H1 (cell line): ENCODE results near the gene RETREG3. TPM values are rescaled to one million over a fixed set of nuclear protein-coding genes. Genes with fewer than 3 reads are reported as not detected.
A peak's percentile ranks its signal among the peaks of the same experiment; 100 is the strongest.

ENCODE experiments used
- CTCF ChIA-PET: fragments of 300-600 bp; sonication (Branson Sonifier 250); formaldehyde crosslinking; loops from one replicate; lab custom pipeline; 2021; ENCODE audit not compliant: partially characterized antibody; lab: Charles Lee
- POLR2A ChIA-PET: fragments of 300-600 bp; sonication (Branson Sonifier 250); formaldehyde crosslinking; loops from one replicate; lab custom pipeline; 2021; ENCODE audit warnings: inconsistent platforms; ENCODE audit not compliant: partially characterized antibody; lab: Charles Lee
- DNase-seq, 2 experiments: peaks; one replicate each; pipeline versions ENCODE4 v3.0.0 to v3.0.0-alpha.2; 2010 to 2022; ENCODE audit warnings: low spot score in 2 of 2, low read depth in 1 of 2, mixed read lengths in 1 of 2
- FAIRE-seq: peaks from 2 replicates; lab custom pipeline; 2011; peaks lifted over from hg19 to GRCh38; lab: Jason Lieb, UNC
- H2AFZ ChIP-seq: 2 replicates; pipeline ENCODE4 v1.8.1; 2012; ENCODE audit warnings: low read length, inconsistent platforms
- H2AK5ac ChIP-seq: 2 replicates; pipeline ENCODE4 v1.6.1; 2013; ENCODE audit warnings: low read depth, low read length
- H2BK120ac ChIP-seq: replicated peaks from 2 replicates; pipeline ENCODE3; 2013; ENCODE audit warnings: low read depth, low read length, inconsistent platforms
- H2BK12ac ChIP-seq: 2 replicates; pipeline ENCODE4 v1.6.1; 2013; ENCODE audit warnings: low read depth, low read length
- H2BK15ac ChIP-seq: 2 replicates; pipeline ENCODE4 v1.6.1; 2013; ENCODE audit warnings: low read length
- H2BK20ac ChIP-seq: 2 replicates; pipeline ENCODE4 v1.6.1; 2013; ENCODE audit warnings: low read length
- H2BK5ac ChIP-seq: 2 replicates; pipeline ENCODE4 v1.6.1; 2013; ENCODE audit warnings: low read depth, low read length
- H3K14ac ChIP-seq: 2 replicates; pipeline ENCODE4 v1.6.1; 2013; ENCODE audit warnings: inconsistent platforms; ENCODE audit not compliant: insufficient read length
- H3K18ac ChIP-seq: 2 replicates; pipeline ENCODE4 v1.6.1; 2013; ENCODE audit warnings: low read length; ENCODE audit errors: extremely low read depth
- H3K23ac ChIP-seq: 2 replicates; pipeline ENCODE4 v1.6.1; 2013; ENCODE audit warnings: inconsistent platforms; ENCODE audit not compliant: insufficient read length
- H3K23me2 ChIP-seq: 2 replicates; pipeline ENCODE4 v1.6.1; 2013; ENCODE audit warnings: low read depth, low read length
- H3K27ac ChIP-seq: 2 replicates; pipeline ENCODE4 v1.6.1; 2011; ENCODE audit warnings: low read depth, low read length, inconsistent platforms
- H3K27me3 ChIP-seq, 4 experiments: replicated peaks in 1 of 4; 1 replicate in 1 of 4; 2 replicates in 3 of 4; pipeline versions ENCODE4 v1.6.1 to v1.8.1; 2011 to 2013; ENCODE audit warnings: low read length in 3 of 4, mild to moderate bottlenecking in 3 of 4, inconsistent platforms in 2 of 4, mixed read lengths in 2 of 4, moderate library complexity in 1 of 4; ENCODE audit not compliant: control insufficient read depth in 3 of 4, insufficient read depth in 3 of 4; ENCODE audit errors: extremely low read depth in 1 of 4
- H3K36me3 ChIP-seq, 4 experiments: 2 replicates each; pipeline versions ENCODE4 v1.6.1 to v1.8.1; 2011 to 2013; ENCODE audit warnings: mild to moderate bottlenecking in 4 of 4, low read length in 3 of 4, moderate library complexity in 2 of 4, control low read depth in 1 of 4, inconsistent platforms in 1 of 4; ENCODE audit not compliant: insufficient read depth in 4 of 4, control insufficient read depth in 2 of 4
- H3K4ac ChIP-seq: replicated peaks from 2 replicates; pipeline ENCODE3; 2013; ENCODE audit warnings: low read length, low read depth, mixed read lengths, inconsistent platforms; ENCODE audit not compliant: insufficient read length
- H3K4me1 ChIP-seq, 4 experiments: replicated peaks in 1 of 4; 1 replicate in 1 of 4; 2 replicates in 3 of 4; pipeline versions ENCODE4 v1.6.1 to v1.8.1; 2011 to 2013; ENCODE audit warnings: low read length in 3 of 4, inconsistent platforms in 2 of 4, mixed read lengths in 1 of 4; ENCODE audit not compliant: insufficient read depth in 4 of 4, control insufficient read depth in 3 of 4
- H3K4me2 ChIP-seq, 2 experiments: 2 replicates each; pipeline versions ENCODE4 v1.6.1 to v1.8.1; 2011 to 2013; ENCODE audit warnings: low read depth in 2 of 2, low read length in 2 of 2, control low read depth in 1 of 2, inconsistent platforms in 1 of 2, mild to moderate bottlenecking in 1 of 2; ENCODE audit not compliant: insufficient read depth in 1 of 2
- H3K4me3 ChIP-seq, 4 experiments: fragments of 200-600, 300-600 bp in 1 of 4; sonication (generic), shearing (Covaris generic), sonication (Bioruptor Twin) in 1 of 4; 2 replicates each; pipeline versions ENCODE4 v1.5.1 to v1.8.1; 2011 to 2016; ENCODE audit warnings: low read length in 4 of 4, low read depth in 3 of 4, control low read depth in 2 of 4, inconsistent platforms in 2 of 4, mild to moderate bottlenecking in 2 of 4, mixed read lengths in 1 of 4, moderate library complexity in 1 of 4; ENCODE audit not compliant: insufficient read depth in 2 of 4; ENCODE audit errors: extremely low read depth in 1 of 4
- H3K56ac ChIP-seq: replicated peaks from 2 replicates; pipeline ENCODE3; 2013; ENCODE audit warnings: low read depth, mild to moderate bottlenecking, mixed read lengths, low read length, inconsistent platforms; ENCODE audit not compliant: insufficient read length
- H3K79me1 ChIP-seq: 2 replicates; pipeline ENCODE4 v1.6.1; 2013; ENCODE audit warnings: low read depth, low read length, control low read depth
- H3K79me2 ChIP-seq, 2 experiments: 2 replicates each; pipeline versions ENCODE4 v1.6.1 to v1.8.1; 2012 to 2013; ENCODE audit warnings: low read length in 2 of 2, mild to moderate bottlenecking in 2 of 2, inconsistent platforms in 1 of 2; ENCODE audit not compliant: insufficient read depth in 2 of 2, control insufficient read depth in 1 of 2
- H3K9ac ChIP-seq, 4 experiments: replicated peaks in 1 of 4; 1 replicate in 1 of 4; 2 replicates in 3 of 4; pipeline versions ENCODE4 v1.6.1 to v1.8.1; 2011 to 2013; ENCODE audit warnings: low read depth in 3 of 4, low read length in 3 of 4, control low read depth in 2 of 4, mild to moderate bottlenecking in 2 of 4, moderate library complexity in 2 of 4, inconsistent platforms in 1 of 4; ENCODE audit errors: extremely low read depth in 1 of 4
- H3K9me3 ChIP-seq, 2 experiments: 2 replicates each; pipeline versions ENCODE4 v1.6.1 to v1.8.1; 2012 to 2013; ENCODE audit warnings: mild to moderate bottlenecking in 2 of 2, moderate library complexity in 2 of 2, control low read depth in 1 of 2, inconsistent platforms in 1 of 2, low read depth in 1 of 2, low read length in 1 of 2, mixed read lengths in 1 of 2; ENCODE audit not compliant: insufficient read depth in 2 of 2
- H4K20me1 ChIP-seq, 2 experiments: replicated peaks in 1 of 2; 2 replicates each; pipeline versions ENCODE3 to v1.8.1; 2011 to 2013; ENCODE audit warnings: inconsistent platforms in 2 of 2, low read length in 2 of 2, mild to moderate bottlenecking in 1 of 2; ENCODE audit not compliant: insufficient read depth in 2 of 2, control insufficient read depth in 1 of 2
- H4K5ac ChIP-seq: 2 replicates; pipeline ENCODE4 v1.6.1; 2013; ENCODE audit warnings: low read length, low read depth, mixed read lengths, inconsistent platforms; ENCODE audit not compliant: insufficient read length
- H4K8ac ChIP-seq: 2 replicates; pipeline ENCODE4 v1.8.0; 2013; ENCODE audit warnings: mild to moderate bottlenecking, moderate library complexity, low read length, inconsistent platforms; ENCODE audit not compliant: insufficient read depth; ENCODE audit errors: extremely low read depth
- H4K91ac ChIP-seq: replicated peaks from 2 replicates; pipeline ENCODE3; 2013; ENCODE audit warnings: low read length, mixed read lengths, inconsistent platforms; ENCODE audit not compliant: insufficient read length
- BRCA1 ChIP-seq: IDR thresholded peaks from 2 replicates; pipeline ENCODE4 v1.6.1; 2012; ENCODE audit warnings: low read depth, low read length, improper control_type of control experiment
- CBX5 ChIP-seq: fragments of 300-800, 300-1000 bp; sonication (generic); IDR thresholded peaks from 2 replicates; pipeline ENCODE4 v1.7.1; 2016; ENCODE audit warnings: antibody characterized with exemption, low read length, low read depth
- CEBPB ChIP-seq: IDR thresholded peaks from 2 replicates; pipeline ENCODE4 v1.6.1; 2012; ENCODE audit warnings: low read depth, low read length
- JUND ChIP-seq: IDR thresholded peaks from 2 replicates; pipeline ENCODE4 v1.6.1; 2011; ENCODE audit warnings: mild to moderate bottlenecking, improper control_type of control experiment, low read length
- NANOG ChIP-seq: IDR thresholded peaks from 2 replicates; pipeline ENCODE4 v1.6.1; 2011; ENCODE audit warnings: low read length, low read depth, mild to moderate bottlenecking, inconsistent platforms; ENCODE audit not compliant: insufficient read depth, poor library complexity, severe bottlenecking
- NRF1 ChIP-seq: IDR thresholded peaks from 2 replicates; pipeline ENCODE4 v1.6.1; 2011; ENCODE audit warnings: mild to moderate bottlenecking, low read depth, low read length, improper control_type of control experiment
- POLR2A ChIP-seq, 2 experiments: IDR thresholded peaks; 1 replicate in 1 of 2; 2 replicates in 1 of 2; pipeline ENCODE4 v1.6.1; 2011; ENCODE audit warnings: low read depth in 2 of 2, low read length in 2 of 2, mild to moderate bottlenecking in 2 of 2; ENCODE audit errors: control extremely low read depth in 1 of 2
- RAD21 ChIP-seq, 2 experiments: IDR thresholded peaks in 1 of 2; conservative IDR thresholded peaks in 1 of 2; 2 replicates each; pipeline ENCODE4 v1.6.1; 2011; ENCODE audit warnings: low read depth in 2 of 2, low read length in 2 of 2, improper control_type of control experiment in 1 of 2, inconsistent platforms in 1 of 2, mild to moderate bottlenecking in 1 of 2, moderate library complexity in 1 of 2
- SIX5 ChIP-seq: IDR thresholded peaks from 2 replicates; pipeline ENCODE4 v1.6.1; 2011; ENCODE audit warnings: mild to moderate bottlenecking, low read depth, low read length
- SUZ12 ChIP-seq: fragments of 200-600 bp; sonication (generic); IDR thresholded peaks from 2 replicates; pipeline ENCODE4 v1.6.1; 2012; ENCODE audit warnings: mild to moderate bottlenecking, inconsistent platforms, low read length, moderate library complexity, mixed read lengths
- WGBS, 2 experiments: shearing (Covaris generic) in 1 of 2; methylation state at CpG; one replicate each; pipeline versions ENCODE4 v1.1.6 to v1.1.7; 2013 to 2015; ENCODE audit warnings: low lambda C conversion rate in 2 of 2, mixed read lengths in 2 of 2, inconsistent platforms in 1 of 2, low coverage in 1 of 2, missing lambda C conversion rate in 1 of 2; ENCODE audit not compliant: insufficient replicate concordance in 2 of 2, insufficient coverage in 1 of 2, insufficient read length in 1 of 2; ENCODE audit errors: extremely low coverage in 1 of 2, missing lambda C conversion rate in 1 of 2; 5-methylcytosine and 5-hydroxymethylcytosine counted together
- polyA plus RNA-seq, 7 experiments: library from polyadenylated mRNA; depleted of rRNA in 3 of 7; stranded (reverse) in 5 of 7; unstranded in 2 of 7; fragments of >200 nt in 5 of 7; fragments of 200-250 nt in 2 of 7; gene quantifications; 1 replicate in 5 of 7; 2 replicates in 1 of 7; 4 replicates in 1 of 7; pipeline versions ENCODE4 v1.2.1 to v1.2.3, GENCODE V29; 2011 to 2013; ENCODE audit warnings: missing spikeins in 2 of 7, mixed read lengths in 2 of 7
- total RNA-seq: library from RNA; stranded (reverse); fragmentation: NEBNext Ultra II Directional; extraction: Animal tissue kit (Norgen Biotek cat#: 25700); gene quantifications from 2 replicates; pipeline ENCODE4 v1.2.1, GENCODE V29; 2021
- TF ChIP-seq, protein P1 (sequence below): IDR thresholded peaks from 2 replicates; pipeline ENCODE4 v1.6.1; 2012; ENCODE audit warnings: inconsistent platforms

Gene RETREG3
- total and polyA plus RNA-seq, 2 of the 8 experiments (the other 6 are each of a cell fraction or from before 2014, with no cell fraction given) = 23.7 to 42.6 TPM

DNA sequence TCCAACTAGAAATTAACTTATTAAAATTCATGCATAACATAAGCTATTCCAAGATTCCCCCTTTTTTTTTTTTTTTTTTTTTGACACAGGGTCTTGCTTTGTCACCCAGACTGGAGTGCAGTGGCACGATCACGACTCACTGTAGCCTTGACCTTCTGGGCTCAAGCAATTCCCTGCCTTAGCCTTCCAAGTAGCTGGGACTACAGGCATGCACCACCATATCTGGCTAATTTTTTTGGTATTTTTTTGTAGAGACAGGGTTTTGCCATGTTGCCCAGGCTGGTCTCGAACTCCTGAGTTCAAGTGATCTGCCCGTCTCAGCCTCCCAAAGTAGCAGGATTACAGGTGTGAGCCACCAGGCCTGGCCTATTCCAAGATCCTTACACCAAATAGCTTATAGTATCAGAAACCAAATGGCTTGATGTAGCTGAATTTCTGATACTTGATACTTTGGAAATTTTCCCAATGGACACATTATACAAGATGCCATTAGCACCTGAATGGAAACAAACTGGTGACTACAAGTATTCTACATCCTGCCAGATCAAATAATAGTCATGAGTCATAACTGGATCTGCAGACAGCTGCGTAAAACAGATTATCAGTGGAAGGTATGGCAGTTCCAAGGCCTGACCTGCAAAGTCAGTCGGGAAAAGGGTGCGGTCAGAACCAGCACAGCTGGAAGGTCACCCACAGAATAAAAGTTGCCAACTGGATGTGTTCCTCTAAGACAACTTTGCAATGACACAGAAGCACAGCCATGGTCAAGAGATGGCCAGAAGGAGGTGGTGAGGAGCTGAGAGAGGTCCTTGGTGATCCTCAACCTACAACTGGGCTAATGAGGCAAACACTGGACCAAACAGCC lies 14.8 kb upstream of the RETREG3 start:
- Histone ChIP-seq H3K79me2 (no peaks in the 10 kb centered on the region), H2BK12ac (no peak overlapping the region), H4K91ac (no peak overlapping the region), H3K9ac (no peak overlapping the region), H3K4ac (no peak overlapping the region), H4K5ac (no peak overlapping the region), H3K18ac (no peak overlapping the region), H3K36me3 (no peaks in the 10 kb centered on the region), H3K14ac (no peak overlapping the region), H3K9me3 (no peaks in the 10 kb centered on the region), H2AK5ac (no peak overlapping the region), H3K79me1 (no peaks in the 10 kb centered on the region), H2BK5ac (no peak overlapping the region), H3K4me1 (peaks cover 0 to under 1% (median 0%) of the 10 kb centered on the region in 4 experiments; a peak in 1 of 7 replicates), H3K4me2 (no peak overlapping the region), H3K23me2 (no peaks in the 10 kb centered on the region), H3K4me3 (no peak overlapping the region), H2BK120ac (no peak overlapping the region), H3K27me3 (no peaks in the 10 kb centered on the region), H4K20me1 (no peaks in the 10 kb centered on the region), H2BK20ac (0 out of 2 replicates have a peak overlapping the region, but pooled peaks have one; percentile 32), H4K8ac (no peak overlapping the region), H3K56ac (no peak overlapping the region), H2BK15ac (no peak overlapping the region), H3K23ac (no peak overlapping the region), H2AFZ (no peak overlapping the region), H3K27ac (no peak overlapping the region)
- CTCF ChIA-PET = interaction anchor here (0.6 to 1.5 kb wide), 9 partner anchors 10 to 162 kb away, joined by 3 to 4 read pairs (median 3); no protein-coding TSS in a partner anchor
- WGBS, 2 experiments = 92% methylated on average over 6 of the region's 7 CpGs; no CpG with 5 or more reads in 1 of the 2 experiments
- POLR2A ChIA-PET = interaction anchor here (1.3 kb wide), 1 partner anchor 22 kb away, joined by 4 read pairs; no protein-coding TSS in a partner anchor
- no peak for FAIRE-seq
- DNase-seq = no peak
- TF ChIP-seq, protein P1, sequence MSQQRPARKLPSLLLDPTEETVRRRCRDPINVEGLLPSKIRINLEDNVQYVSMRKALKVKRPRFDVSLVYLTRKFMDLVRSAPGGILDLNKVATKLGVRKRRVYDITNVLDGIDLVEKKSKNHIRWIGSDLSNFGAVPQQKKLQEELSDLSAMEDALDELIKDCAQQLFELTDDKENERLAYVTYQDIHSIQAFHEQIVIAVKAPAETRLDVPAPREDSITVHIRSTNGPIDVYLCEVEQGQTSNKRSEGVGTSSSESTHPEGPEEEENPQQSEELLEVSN = no peak
- TF ChIP-seq RAD21 (IDR thresholded peaks at IDR 0.05 in 1 of 2, conservative IDR thresholded peaks at IDR 0.05 in 1 of 2; ENCODE audit: low read depth in 2 of 2, low read length in 2 of 2) = peak; percentile 16 to 33; a peak in 2 of 4 replicates
- no peak for TF ChIP-seq POLR2A (IDR thresholded peaks at IDR 0.05; ENCODE audit: control extremely low read depth in 1 of 2, low read depth in 2 of 2, low read length in 2 of 2)
- TF ChIP-seq NRF1 = no peak
- no peak for TF ChIP-seq NANOG
- no peak for TF ChIP-seq BRCA1
- no peak for TF ChIP-seq JUND
- no peak for TF ChIP-seq CBX5
- no peak for TF ChIP-seq SUZ12
- no peak for TF ChIP-seq SIX5
- TF ChIP-seq CEBPB = no peak
